ENCODE data around the gene DOCK2.

The DOCK2 gene

GRCh38 chr5:169874621-169875020, 237.5 kb downstream of the DOCK2 start:
- no peak for DNase-seq

DNA sequence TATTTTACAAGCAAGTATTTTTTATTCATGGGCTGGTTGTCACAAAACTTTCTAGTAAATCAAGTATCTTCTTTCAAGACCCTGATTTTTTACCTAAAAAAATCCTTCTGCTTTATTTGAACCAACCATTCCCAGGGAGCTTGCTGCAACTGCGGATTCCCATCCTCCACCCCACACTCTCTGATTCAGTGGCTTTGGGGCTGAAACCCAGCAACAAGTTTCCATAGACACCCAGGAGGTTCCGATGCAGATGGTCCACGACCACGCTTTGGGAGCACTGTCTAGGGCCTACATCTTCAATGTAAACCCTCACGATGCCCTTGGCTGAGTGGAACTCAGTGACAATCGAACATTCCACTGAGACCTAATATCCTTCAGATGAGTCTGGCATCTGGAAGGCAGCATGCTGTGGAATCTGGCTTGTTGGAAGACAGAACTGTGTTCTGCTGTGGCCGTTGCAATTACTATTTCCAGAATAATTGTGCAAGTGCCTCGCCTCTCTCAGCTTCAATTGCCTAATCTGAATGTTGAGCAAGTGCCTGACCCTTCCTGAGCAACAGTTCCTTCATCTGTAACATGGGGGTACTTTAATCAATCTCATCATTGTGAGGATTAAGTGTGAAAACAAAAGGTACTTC, 238.1 kb downstream of the DOCK2 start:
- no peak for DNase-seq

- no peak for DNase-seq
Measured at GRCh38 chr5:169875731-169876130, 238.7 kb downstream of the DOCK2 start.

- no peak for DNase-seq
Measured at GRCh38 chr5:169876386-169876785, 239.3 kb downstream of the DOCK2 start.

DNA sequence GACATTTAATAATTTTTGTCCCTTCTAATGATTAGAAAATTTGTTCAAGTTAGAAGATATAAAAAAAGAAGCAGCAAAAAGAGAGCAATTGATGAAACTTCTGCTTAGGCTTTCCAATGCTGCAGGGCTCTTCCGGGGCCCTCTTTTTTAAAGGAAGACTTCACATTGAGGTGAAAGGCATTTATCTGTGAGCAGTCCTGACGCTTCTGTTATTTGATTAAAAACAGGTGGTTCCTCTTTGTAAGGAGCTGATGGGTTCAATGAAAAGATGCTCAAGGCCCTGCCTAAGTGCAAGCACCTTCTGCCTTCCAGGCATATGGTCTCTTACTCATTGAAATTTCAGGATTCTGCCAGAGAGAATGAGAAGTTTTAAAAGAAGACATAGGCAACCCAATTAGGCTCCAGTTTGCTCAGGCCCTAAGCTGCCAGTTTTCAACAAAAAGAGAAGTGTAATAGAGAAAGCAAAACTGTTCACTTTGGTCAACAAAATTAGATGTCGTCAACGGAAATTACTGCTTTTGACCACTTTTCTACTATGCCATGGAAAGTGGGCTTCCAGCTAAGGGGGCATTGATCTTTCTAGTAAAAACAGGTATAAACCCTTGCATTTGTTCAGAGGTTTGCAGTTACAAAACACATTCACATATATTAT, 243.1 kb downstream of the DOCK2 start:
- DNase-seq: no peak

DNA sequence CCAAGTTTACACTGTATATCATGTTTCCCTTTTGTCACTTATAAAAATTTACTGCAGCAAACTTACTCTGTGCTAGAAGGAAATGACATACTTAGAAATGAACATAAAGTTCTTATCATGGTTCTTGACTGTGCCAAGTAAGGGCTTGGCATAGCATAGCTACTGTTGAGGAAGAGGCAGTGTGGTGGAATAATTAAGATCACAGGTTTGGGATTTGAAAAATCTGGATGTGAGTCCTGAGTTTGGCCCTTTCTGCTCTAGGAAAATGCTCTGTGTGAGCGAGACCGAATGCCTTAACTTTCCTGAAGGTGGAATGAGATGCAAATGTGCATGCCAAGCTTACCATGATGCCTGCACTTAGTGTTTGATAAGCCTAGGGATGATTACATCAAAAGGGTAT, 243.7 kb downstream of the DOCK2 start:
- DNase-seq: no peak

GRCh38 chr5:169881702-169882303, 244.7 kb downstream of the DOCK2 start:
- DNase-seq: no peak

DNA sequence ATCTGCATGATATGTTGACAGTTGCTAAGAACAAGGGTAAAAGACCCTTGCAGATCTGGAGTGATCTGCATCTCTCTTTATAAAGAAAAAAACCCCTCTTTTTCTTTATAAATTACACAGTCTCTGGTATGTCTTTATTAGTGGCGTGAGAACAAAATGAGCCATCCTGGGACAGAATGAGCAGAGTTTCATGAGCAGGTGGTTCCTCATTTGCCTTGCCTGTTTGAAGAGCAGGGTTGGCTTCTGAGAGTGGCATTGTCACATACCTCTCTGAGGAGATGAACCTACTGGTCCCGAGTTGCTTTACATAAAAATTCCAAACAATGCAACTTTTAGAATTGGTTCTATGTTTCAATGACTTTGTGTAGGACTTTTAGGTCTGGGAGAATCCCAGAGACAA, 249.0 kb downstream of the DOCK2 start:
- DNase-seq: no peak

GRCh38 chr5:169886677-169887076, 249.6 kb downstream of the DOCK2 start:
- DNase-seq: no peak

DNA sequence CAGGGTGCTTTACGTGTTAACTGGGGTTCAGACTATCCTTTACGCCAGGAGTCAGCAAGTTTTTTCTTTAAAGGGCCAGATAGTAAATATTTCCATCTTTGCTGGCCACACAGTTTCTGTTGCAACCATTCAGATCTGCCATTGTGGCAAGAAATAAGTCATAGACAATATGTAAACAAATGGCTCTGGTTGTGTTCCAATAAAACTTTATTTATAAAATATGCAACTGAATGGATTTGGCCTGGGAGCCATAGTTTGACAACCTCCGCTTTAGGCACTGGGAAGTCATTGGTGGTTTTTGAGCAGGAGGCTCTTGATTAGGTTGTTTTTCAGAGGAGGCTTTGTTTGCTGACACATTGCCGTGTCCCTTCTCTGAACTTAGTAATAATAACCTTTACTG, 252.5 kb downstream of the DOCK2 start:
- no peak for DNase-seq

DNA sequence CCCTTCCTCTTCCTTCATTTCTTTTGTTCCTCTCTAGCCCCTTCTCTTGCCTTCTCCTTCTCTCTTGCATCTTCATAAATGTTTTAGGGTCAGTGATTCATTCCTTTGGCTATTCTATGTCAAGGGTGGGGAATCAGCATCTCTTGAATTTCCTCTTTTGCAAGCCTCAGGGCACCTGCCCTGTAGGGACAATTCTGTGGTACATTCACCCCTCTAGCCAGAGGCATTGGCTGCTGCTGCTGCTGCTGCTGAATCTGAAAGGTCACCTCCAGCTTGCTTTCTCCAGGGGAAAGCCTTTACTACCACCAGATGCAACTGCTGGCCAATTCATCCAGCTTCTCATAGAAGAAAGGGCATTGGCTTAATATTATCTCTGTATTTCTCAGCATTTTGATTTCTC, 255.9 kb downstream of the DOCK2 start:
- no peak for DNase-seq

- DNase-seq: no peak
Measured at GRCh38 chr5:169893571-169893970, 256.5 kb downstream of the DOCK2 start.

GRCh38 chr5:169895926-169896325, 258.9 kb downstream of the DOCK2 start:
- peak; percentile 42 for DNase-seq

DNA sequence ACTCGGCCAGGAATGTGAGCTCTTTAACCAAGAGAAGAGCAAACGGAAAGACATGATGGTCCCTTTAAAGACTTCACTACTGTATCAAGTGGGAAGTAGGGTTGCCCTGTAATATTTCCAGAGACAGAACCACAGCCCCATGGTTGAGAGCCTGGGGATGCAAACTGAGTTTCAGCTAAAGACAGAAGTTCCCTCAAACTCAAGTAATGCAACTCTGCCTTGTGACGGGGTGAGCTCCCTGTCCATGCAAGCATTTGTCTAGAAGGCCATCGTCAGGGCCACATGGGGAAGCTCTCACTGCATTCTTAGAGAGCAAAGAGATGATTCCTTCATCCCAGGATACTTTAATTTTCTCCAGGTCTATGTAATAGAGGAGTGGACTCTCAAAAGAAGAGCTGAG, 260.4 kb downstream of the DOCK2 start:
- DNase-seq: no peak

GRCh38 chr5:169901896-169902295, 264.8 kb downstream of the DOCK2 start:
- DNase-seq: no peak

- peak; percentile 50 for DNase-seq
Measured at GRCh38 chr5:169904059-169904458, 267.0 kb downstream of the DOCK2 start.

- DNase-seq: no peak
Measured at GRCh38 chr5:169904508-169904907, 267.4 kb downstream of the DOCK2 start.

DNA sequence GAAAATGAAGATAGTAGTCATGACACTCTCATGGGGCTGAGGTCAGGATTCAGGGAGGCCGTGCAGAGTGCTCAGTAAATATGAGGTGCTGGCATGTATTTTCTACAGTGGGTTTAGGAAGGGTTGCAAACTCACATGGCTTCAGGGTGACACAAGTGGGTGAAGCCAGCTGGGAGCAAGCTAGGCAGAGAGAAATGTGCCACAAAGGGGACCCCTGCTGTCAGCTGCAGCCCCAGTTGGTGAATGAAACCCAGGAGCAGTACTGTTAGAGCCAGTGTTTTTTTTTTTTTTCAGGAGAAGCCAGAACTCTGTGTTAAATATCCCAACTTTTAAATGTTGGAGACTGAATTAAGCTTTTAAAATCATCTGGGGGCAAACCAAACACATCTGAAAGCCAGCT, 267.9 kb downstream of the DOCK2 start:
- no peak for DNase-seq

DNA sequence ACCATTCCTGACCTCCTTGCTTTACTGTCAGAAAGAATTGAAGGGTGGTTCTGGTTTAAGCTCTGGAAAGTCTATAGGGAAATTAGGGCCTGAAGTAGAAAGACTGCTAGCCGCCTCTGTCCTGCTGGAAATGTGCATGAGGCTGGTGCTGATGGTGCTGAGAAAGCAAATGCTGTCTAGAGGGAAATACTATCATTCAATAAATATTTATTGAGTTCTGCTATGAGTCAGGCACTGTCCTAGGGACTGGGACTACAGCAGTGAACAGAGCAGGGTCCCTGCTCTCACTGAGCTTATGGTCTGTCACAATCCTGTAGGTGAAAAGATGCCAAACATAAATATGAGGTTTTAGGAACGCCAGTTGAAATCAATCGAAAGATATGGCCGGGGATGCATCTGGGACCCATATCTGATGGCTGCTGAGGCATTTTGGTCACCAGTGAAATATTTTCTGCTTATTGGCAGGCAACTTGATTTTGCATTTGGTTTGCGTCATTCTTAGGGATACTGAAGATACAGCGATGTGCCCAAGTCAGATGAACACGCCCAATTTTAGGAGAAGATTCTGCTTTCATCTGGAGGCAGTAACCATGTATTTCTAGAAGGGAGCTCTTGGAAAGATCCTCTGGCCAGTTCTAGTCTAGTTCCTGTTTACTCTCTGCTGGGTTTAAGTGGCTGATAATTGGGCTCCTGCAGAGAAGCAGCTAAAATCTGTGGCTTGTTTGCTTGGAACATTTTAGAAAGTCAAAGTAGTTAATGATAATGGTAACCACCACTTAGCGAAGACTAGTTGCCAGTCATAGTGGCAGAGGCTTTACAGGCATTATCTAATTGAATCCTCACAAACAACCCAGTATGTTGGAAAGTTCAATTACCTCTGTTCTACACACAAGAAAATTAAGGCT, 269.9 kb downstream of the DOCK2 start:
- no peak for DNase-seq

- DNase-seq: no peak
Measured at GRCh38 chr5:169908864-169909263, 271.8 kb downstream of the DOCK2 start.

DNA sequence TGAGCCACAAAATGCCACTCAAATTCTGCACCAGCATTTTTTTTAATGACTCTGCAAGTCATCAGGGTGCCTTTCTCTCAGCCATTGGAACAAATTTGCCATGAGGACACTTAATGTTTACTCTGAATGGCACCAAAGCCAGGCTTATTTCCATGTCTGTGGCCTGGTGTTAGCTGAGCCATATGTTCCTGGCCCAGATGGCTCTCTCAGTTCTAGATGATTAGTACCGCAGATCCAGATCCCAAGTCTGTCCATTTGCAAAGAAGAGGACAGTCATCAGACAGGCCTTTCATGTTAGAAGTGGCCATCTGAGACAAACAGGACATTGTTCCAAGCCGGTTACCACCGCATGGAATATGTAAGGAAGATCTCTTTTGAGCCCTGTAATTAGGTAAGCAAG, 272.9 kb downstream of the DOCK2 start:
- no peak for DNase-seq

GRCh38 chr5:169910393-169910792, 273.3 kb downstream of the DOCK2 start:
- DNase-seq: no peak

GRCh38 chr5:169911448-169912212, 274.6 kb downstream of the DOCK2 start:
- no peak for DNase-seq
